ENCODE results near the gene FRMD3.

GRCh38 chr9:83434254-83434653, 103.9 kb downstream of the FRMD3 start:
- TF ChIP-seq CTCF (conservative IDR thresholded peaks at IDR 0.05; ENCODE audit: low read depth, low read length) (no peak), EZH2 (IDR thresholded peaks at IDR 0.05; ENCODE audit: low read length, unreplicated experiment) (no peak), EZH2phosphoT487 (IDR thresholded peaks at IDR 0.05; ENCODE audit: borderline replicate concordance, low read length) (no peak)
